Melanocyte of skin (primary cell): ENCODE measurements around the gene IFI30. TPM values are rescaled to one million over a fixed set of nuclear protein-coding genes. Genes with fewer than 3 reads are reported as not detected.

Experiments
- small RNA-seq, 2 donors: library from RNA; depleted of rRNA; stranded (forward); fragments of <200 nt; gene quantifications; one replicate each; pipeline ENCODE3, GENCODE V24; 2012
- total RNA-seq, 2 donors: library from RNA; depleted of rRNA; stranded (reverse); fragments of >200 nt; gene quantifications; 2 replicates each; pipeline ENCODE4 v1.2.3, GENCODE V29; 2012

Gene IFI30
- 1 to 10 TPM; 6.7 to 9.6 TPM for total RNA-seq

DNA sequence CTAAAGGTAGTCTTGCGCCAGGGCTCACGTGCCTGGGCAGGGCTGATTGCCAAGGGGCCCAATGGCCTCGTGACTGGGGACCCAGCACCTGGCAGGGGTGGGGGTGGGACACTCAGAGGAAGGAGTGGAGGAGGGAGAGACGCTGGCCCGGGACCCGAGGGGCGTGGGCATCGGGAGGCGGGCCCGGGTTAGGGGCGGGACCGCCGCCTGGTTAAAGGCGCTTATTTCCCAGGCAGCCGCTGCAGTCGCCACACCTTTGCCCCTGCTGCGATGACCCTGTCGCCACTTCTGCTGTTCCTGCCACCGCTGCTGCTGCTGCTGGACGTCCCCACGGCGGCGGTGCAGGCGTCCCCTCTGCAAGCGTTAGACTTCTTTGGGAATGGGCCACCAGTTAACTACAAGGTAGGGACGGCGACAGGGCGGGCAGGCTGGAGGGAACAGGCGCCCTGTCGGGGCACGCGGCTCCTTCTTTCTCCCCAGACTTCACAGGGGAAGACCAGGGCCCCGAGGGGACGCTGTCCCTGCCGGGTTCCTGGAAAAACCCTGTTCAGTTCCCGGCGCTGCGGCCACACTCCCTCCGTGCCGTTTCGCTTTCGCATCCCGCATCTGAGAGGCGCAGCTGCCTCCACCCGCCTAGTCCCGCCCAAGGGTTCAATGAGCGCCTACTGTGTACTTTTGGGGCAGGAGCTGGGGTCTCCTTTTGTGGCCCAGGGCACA is at the start of gene IFI30:
TSS of gene IFI30 (plus strand) at position 242 of the 717 bp plus-strand sequence. CDS start at position 271, 29 bp downstream.

DNA sequence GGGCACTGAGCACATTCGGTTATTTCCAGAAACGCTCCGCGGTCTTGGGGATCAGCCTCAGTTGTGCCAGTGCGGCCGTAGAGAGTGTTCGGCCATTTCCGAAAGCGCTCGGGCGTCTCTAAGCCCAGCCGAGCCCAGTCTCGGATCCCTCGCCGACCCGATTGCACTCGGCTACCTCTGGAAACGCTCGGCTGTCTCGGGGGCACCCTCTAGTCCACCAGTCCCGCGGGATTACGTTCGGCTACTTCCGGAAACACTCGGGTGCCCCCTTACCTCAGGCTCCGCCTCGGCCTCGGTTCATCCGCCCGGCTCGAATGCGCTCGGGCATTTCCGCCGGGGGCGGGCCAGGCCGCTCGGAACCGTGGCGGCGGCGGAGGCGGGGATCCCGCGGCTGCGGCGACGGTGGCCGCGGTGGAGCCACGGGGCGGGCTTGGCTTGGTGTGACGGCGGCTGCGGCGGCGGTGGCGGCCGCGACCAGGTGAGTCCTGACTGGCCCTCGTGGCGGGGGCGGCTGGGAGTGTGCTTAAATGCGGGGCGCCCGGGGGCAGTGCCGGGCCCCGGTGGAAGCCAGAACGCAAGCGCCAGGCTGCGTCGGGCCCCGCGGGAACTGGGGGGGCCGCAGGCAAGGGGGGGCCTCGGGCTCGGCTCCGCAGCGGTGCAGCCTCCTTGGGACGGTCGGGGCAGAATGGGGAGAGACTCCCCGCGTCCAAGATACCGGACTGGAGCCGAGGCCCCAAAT is 20.6 kb upstream of the IFI30 start, which contains the start of gene PIK3R2:
TSS of gene PIK3R2 (plus strand) at position 347 of the 739 bp plus-strand sequence. CDS start 2,717 bp downstream, outside the sequence.

DNA sequence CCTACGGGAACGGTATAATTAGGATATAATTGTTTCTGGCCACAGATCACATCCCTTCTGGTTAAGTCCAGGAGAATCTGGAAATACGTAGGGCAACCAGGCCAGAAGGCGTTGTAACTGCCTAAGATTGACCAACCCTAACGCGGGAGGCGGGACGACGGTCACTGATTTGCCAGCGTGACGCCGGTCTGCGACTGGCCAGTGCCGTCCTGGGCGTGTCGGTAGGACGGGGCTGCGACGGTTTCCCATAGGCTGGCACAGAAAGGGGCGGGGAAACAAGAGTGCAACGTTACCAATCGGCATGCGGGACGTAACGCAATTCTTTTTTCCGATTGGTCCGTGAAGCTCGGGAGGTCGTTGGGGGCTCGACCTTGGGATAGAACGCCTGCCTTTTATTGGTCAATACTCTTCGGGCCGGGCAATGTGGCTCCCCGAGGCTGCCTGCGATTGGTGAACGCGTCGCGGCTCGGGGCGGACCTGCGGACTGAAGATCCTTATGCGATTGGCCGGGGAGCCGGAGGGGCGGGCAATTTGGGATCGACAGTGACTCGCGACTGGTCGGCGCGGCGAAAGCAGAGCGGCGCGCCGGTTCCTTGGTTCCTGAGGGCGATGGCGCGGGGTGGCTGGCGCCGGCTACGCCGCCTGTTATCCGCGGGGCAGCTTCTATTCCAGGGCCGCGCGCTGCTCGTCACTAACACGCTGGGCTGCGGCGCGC is 19.2 kb downstream of the IFI30 start, which contains the start of gene MPV17L2:
TSS of gene MPV17L2 (plus strand) at position 546 of the 715 bp plus-strand sequence. CDS start at position 610, 64 bp downstream.

DNA sequence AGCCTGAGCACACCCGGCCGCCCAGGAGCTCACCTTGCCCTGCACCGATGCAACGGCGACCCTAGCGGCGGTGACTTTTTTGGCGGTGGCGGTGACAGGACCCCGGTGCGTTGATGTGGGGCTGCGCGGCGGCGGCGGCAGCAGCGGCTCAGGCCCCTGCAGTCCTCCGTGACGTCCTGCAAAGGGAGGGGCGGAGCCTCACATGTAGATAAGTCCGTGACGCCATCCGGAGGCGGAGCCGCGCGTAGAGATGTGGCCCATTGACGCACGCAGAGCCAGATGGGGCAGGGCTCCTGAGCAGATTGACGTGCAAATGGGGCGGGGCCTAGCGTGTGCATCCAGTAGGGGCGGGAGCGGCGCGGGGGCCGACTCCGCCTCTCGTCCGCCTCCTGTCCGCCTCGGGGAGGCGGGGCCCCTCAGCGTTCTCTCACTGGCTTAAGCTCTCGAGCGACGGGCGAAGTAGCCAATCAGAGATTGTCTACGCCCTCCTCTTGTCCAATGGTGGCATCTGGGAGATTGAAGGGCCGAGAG is 30.3 kb downstream of the IFI30 start, which contains the start of gene RAB3A:
TSS of gene RAB3A (minus strand) at position 180 of the 531 bp plus-strand sequence. CDS start 1,302 bp downstream, outside the sequence.

DNA sequence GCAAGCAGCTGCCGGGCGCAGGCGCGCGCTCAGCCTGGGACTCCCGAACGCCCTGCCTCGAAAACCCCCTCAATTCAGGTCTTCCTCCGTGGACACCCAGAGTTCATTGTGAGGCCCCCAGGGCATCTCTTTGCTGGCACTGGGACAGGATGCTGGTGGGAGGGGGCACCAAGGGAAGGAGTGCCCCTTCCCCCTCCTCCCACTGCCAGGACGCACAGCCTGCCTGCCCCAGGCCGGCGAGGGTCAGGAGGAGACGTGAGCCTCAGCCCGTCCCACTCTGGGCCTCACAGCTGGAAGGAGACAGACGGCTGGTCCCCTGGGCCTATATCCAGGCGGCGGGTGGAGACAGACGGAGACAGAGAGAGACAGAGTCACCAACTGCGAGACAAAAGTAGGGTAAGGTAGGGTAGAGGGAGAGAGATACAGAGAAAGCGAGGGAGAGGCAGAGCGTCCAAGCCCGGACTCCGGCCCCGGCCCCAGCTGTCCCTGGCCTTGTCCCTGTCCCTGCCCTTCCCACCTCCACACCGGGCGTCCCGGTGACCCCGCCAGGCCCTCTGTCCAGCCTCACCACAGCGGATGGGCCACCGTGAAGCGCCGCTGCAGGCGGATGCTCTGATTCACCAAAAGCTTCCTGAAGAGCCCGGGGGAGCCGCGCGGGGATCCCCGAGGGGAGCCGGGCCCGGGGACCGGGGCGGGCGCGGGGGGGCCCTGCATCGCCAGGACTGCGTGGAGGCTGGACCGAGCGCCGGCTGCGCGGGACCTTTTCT is 52.3 kb downstream of the IFI30 start, which contains the start of gene PDE4C:
TSS of gene PDE4C (minus strand) at position 737 of the 767 bp plus-strand sequence. CDS start at position 714, 23 bp downstream.

Small RNAs within 50 kb of the gene (small RNA-seq; reads per million reads assigned to genes)
- 0 to 0.04 reads per million in 2 donors for gene IFI30

Other genes starting within 250 kb of the IFI30 start
- 10 to 100 TPM; 24.8 to 40.6 TPM for gene CCDC124, start 240.8 kb upstream of the IFI30 start, total RNA-seq
- under 1 TPM; under 0.01 to 0.33 TPM for gene KCNN1, start 206.7 kb upstream of the IFI30 start, total RNA-seq
- gene ARRDC2, start 165.6 kb upstream of the IFI30 start, total RNA-seq = 1 to 10 TPM; 8.0 to 8.6 TPM
- 1 to 10 TPM in 1 of 2 donors, under 1 TPM in 1; 0.69 to 2.0 TPM for gene IL12RB1, start 86.9 kb upstream of the IFI30 start, total RNA-seq
- gene MAST3, start 76.0 kb upstream of the IFI30 start, total RNA-seq = 1 to 10 TPM; 3.1 to 4.0 TPM
- gene PIK3R2, start 20.6 kb upstream of the IFI30 start, total RNA-seq = 10 to 100 TPM; 19.0 to 31.7 TPM
- gene MPV17L2, start 19.4 kb downstream of the IFI30 start, total RNA-seq = 10 to 100 TPM; 14.8 to 28.0 TPM
- gene RAB3A, start 30.2 kb downstream of the IFI30 start, total RNA-seq = 1 to 10 TPM; 6.9 to 7.7 TPM
- under 1 TPM in 1 of 2 donors, not detected in 1; 0.33 TPM for gene PDE4C, start 52.6 kb downstream of the IFI30 start, total RNA-seq
- 1 to 10 TPM in 1 of 2 donors, under 1 TPM in 1; 0.33 to 2.8 TPM for gene IQCN, start 100.6 kb downstream of the IFI30 start, total RNA-seq
- 100 to 1,000 TPM in 1 of 2 donors, 10 to 100 TPM in 1; 98.9 to 205 TPM for gene JUND, start 107.8 kb downstream of the IFI30 start, total RNA-seq
- 100 to 1,000 TPM; 142 to 230 TPM for gene LSM4, start 149.3 kb downstream of the IFI30 start, total RNA-seq
- gene PGPEP1, start 166.8 kb downstream of the IFI30 start, total RNA-seq = 10 to 100 TPM; 17.9 to 23.3 TPM
- 100 to 1,000 TPM in 1 of 2 donors, 10 to 100 TPM in 1; 57.8 to 325 TPM for gene GDF15, start 212.3 kb downstream of the IFI30 start, total RNA-seq
- gene LRRC25, start 223.8 kb downstream of the IFI30 start, total RNA-seq = not detected
- 10 to 100 TPM; 38.2 to 85.6 TPM for gene SSBP4, start 245.6 kb downstream of the IFI30 start, total RNA-seq